K562 (cell line): ENCODE measurements around the gene FBLN2. TPM values are rescaled to one million over a fixed set of nuclear protein-coding genes. Genes with fewer than 3 reads are reported as not detected.

Source experiments
- ATAC-seq: fragments of 200-7000 bp; cut with Tn5 transposase; 3 replicates; pipeline ENCODE4 v1.9.1; 2020; ENCODE audit warnings: moderate library complexity
- BruUV-seq: library from RNA; stranded (reverse); fragments of 400-500 nt; replicated peaks from 2 replicates; lab custom pipeline; 2021; lab: Mats Ljungman, UMichigan
- CTCF ChIA-PET: fragments of 300-600 bp; formaldehyde crosslinking; extraction: SDS; loops from one replicate; lab custom pipeline; 2021; ENCODE audit warnings: low intra/inter-chr PET ratio; lab: Yijun Ruan, JAX
- POLR2A ChIA-PET: fragments of 300-600, 350-650 bp; sonication (Branson Sonifier 250); formaldehyde crosslinking; extraction: SDS; loops from one replicate; lab custom pipeline; 2021; ENCODE audit warnings: antibody characterized with exemption, inconsistent platforms; lab: Yijun Ruan, JAX
- DNase-seq, 4 experiments: peaks; one replicate each; pipeline versions ENCODE4 v3.0.0 to v3.0.0-alpha.2; 2011 to 2018; ENCODE audit warnings: low spot score in 3 of 4, mixed read lengths in 3 of 4; ENCODE audit errors: extremely low read depth in 1 of 4
- FAIRE-seq: peaks from 2 replicates; lab custom pipeline; 2011; peaks lifted over from hg19 to GRCh38; lab: Jason Lieb, UNC
- H2AFZ ChIP-seq: 2 replicates; pipeline ENCODE4 v1.6.0; 2011; ENCODE audit warnings: low read depth, low read length, control low read depth, inconsistent platforms
- H3K27ac ChIP-seq: fragments of 200-600 bp; 3 replicates; pipeline ENCODE4 v1.8.0; 2011; ENCODE audit warnings: low read depth, mild to moderate bottlenecking, control low read depth, inconsistent platforms, low read length, moderate library complexity, mixed read lengths; ENCODE audit errors: extremely low read depth
- H3K27me3 ChIP-seq, 2 experiments: fragments of 300-600 bp in 1 of 2; 2 replicates in 1 of 2; 3 replicates in 1 of 2; pipeline versions ENCODE4 v1.6.0 to v1.8.0; 2011; ENCODE audit warnings: inconsistent platforms in 2 of 2, low read length in 2 of 2, mild to moderate bottlenecking in 1 of 2, mixed read lengths in 1 of 2, moderate library complexity in 1 of 2; ENCODE audit not compliant: control insufficient read depth in 2 of 2, insufficient read depth in 2 of 2
- H3K36me3 ChIP-seq: fragments of 300-600 bp; 3 replicates; pipeline ENCODE4 v1.8.0; 2011; ENCODE audit warnings: mild to moderate bottlenecking, low read length, inconsistent platforms; ENCODE audit not compliant: control insufficient read depth, insufficient read depth
- H3K4me1 ChIP-seq, 2 experiments: fragments of 200-600 bp in 1 of 2; replicated peaks in 1 of 2; 2 replicates in 1 of 2; 3 replicates in 1 of 2; pipeline versions ENCODE4 v1.5.1 to v1.8.0; 2011; ENCODE audit warnings: inconsistent platforms in 2 of 2, low read length in 2 of 2, mild to moderate bottlenecking in 1 of 2, mixed read lengths in 1 of 2, moderate library complexity in 1 of 2; ENCODE audit not compliant: control insufficient read depth in 2 of 2, insufficient read depth in 2 of 2
- H3K4me2 ChIP-seq: 2 replicates; pipeline ENCODE4 v1.6.1; 2011; ENCODE audit warnings: low read length, control low read depth, inconsistent platforms, mixed read lengths; ENCODE audit not compliant: insufficient read depth
- H3K4me3 ChIP-seq: fragments of 200-600 bp; sonication (generic), shearing (Covaris generic); 2 replicates; pipeline ENCODE4 v1.5.1; 2016; ENCODE audit warnings: control low read depth, inconsistent platforms
- H3K79me2 ChIP-seq: fragments of 200-600 bp; 3 replicates; pipeline ENCODE4 v1.8.0; 2011; ENCODE audit warnings: low read length, inconsistent platforms; ENCODE audit not compliant: control insufficient read depth, insufficient read depth
- H3K9ac ChIP-seq, 2 experiments: 2 replicates each; pipeline versions ENCODE4 v1.6.0 to v1.6.1; 2011; ENCODE audit warnings: low read depth in 2 of 2, low read length in 2 of 2, control low read depth in 1 of 2, inconsistent platforms in 1 of 2, mild to moderate bottlenecking in 1 of 2, mixed read lengths in 1 of 2; ENCODE audit not compliant: insufficient read depth in 1 of 2
- H3K9me1 ChIP-seq: one replicate; pipeline ENCODE4 v1.6.0; 2011; ENCODE audit warnings: inconsistent platforms, mild to moderate bottlenecking, low read length, moderate library complexity; ENCODE audit not compliant: control insufficient read depth, insufficient read depth
- H3K9me3 ChIP-seq: replicated peaks from 2 replicates; pipeline ENCODE4 v1.5.1; 2011; ENCODE audit warnings: low read depth, low read length, inconsistent platforms; ENCODE audit not compliant: control insufficient read depth, insufficient read depth
- H4K20me1 ChIP-seq: replicated peaks from 2 replicates; pipeline ENCODE4 v1.6.1; 2011; ENCODE audit warnings: low read length, inconsistent platforms, mixed read lengths; ENCODE audit not compliant: control insufficient read depth, insufficient read depth
- BCOR ChIP-seq: fragments of 450-650 bp; IDR thresholded peaks from 2 replicates; pipeline ENCODE4 v1.6.1; 2016
- C11orf30 ChIP-seq: fragments of 450-650 bp; IDR thresholded peaks from 2 replicates; pipeline ENCODE4 v1.6.1; 2016; ENCODE audit warnings: low read depth, mild to moderate bottlenecking
- CBFA2T3 ChIP-seq: fragments of 450-650 bp; IDR thresholded peaks from 2 replicates; pipeline ENCODE4 v1.6.1; 2017
- EGR1 ChIP-seq: fragments of 450-650 bp; conservative IDR thresholded peaks from 2 replicates; pipeline ENCODE4 v1.6.1; 2017; ENCODE audit warnings: mild to moderate bottlenecking
- EP400 ChIP-seq: fragments of 450-650 bp; IDR thresholded peaks from 2 replicates; pipeline ENCODE4 v1.6.1; 2017; ENCODE audit warnings: antibody characterized with exemption, mild to moderate bottlenecking, moderate library complexity
- KDM1A ChIP-seq, 2 experiments: fragments of 450-650 bp; IDR thresholded peaks; 2 replicates each; pipeline ENCODE4 v1.6.1; 2016; ENCODE audit warnings: mild to moderate bottlenecking in 2 of 2
- MAZ ChIP-seq, 2 experiments: fragments of 450-650 bp in 1 of 2; sonication (generic) in 1 of 2; formaldehyde crosslinking; IDR thresholded peaks in 1 of 2; conservative IDR thresholded peaks in 1 of 2; 2 replicates each; pipeline versions ENCODE4 v1.4.0 to v1.5.0; 2020; ENCODE audit warnings: mild to moderate bottlenecking in 1 of 2, missing genetic modification reagents in 1 of 2
- PRPF4 ChIP-seq: fragments of 200-400 bp; formaldehyde crosslinking; IDR thresholded peaks from one replicate; pipeline ENCODE4 v1.6.1; 2017; ENCODE audit warnings: low read length, low read depth, mild to moderate bottlenecking; ENCODE audit not compliant: insufficient read depth, poor library complexity, severe bottlenecking
- RBM25 ChIP-seq: fragments of 200-400 bp; formaldehyde crosslinking; IDR thresholded peaks from 2 replicates; pipeline ENCODE4 v1.6.1; 2018; ENCODE audit warnings: low read length, low read depth, moderate library complexity; ENCODE audit not compliant: severe bottlenecking
- RBM34 ChIP-seq: fragments of 200-400 bp; formaldehyde crosslinking; IDR thresholded peaks from 2 replicates; pipeline ENCODE4 v1.6.1; 2018; ENCODE audit warnings: low read length, borderline replicate concordance; ENCODE audit not compliant: insufficient read depth
- RCOR1 ChIP-seq, 2 experiments: IDR thresholded peaks; 2 replicates each; pipeline ENCODE4 v1.6.1; 2012; ENCODE audit warnings: low read depth in 2 of 2, low read length in 2 of 2, borderline replicate concordance in 1 of 2, improper control_type of control experiment in 1 of 2
- SMAD4 ChIP-seq: fragments of 250-450 bp; sonication (Bioruptor Pico); conservative IDR thresholded peaks from 2 replicates; pipeline ENCODE4 v1.8.0; 2021; ENCODE audit warnings: inconsistent platforms, mild to moderate bottlenecking, moderate library complexity
- TSC22D4 ChIP-seq: fragments of 450-650 bp; IDR thresholded peaks from 2 replicates; pipeline ENCODE4 v1.6.1; 2016; ENCODE audit warnings: missing genetic modification characterization, missing biosample characterization, control low read depth
- ZBTB8A ChIP-seq: fragments of 450-650 bp; IDR thresholded peaks from 2 replicates; pipeline ENCODE4 v1.6.1; 2018; ENCODE audit warnings: mild to moderate bottlenecking, moderate library complexity; ENCODE audit not compliant: partially characterized antibody
- ZFX ChIP-seq: sonication (generic); formaldehyde crosslinking; IDR thresholded peaks from 2 replicates; pipeline ENCODE4 v1.8.0; 2022; ENCODE audit warnings: mild to moderate bottlenecking, missing genetic modification reagents, moderate library complexity
- ZNF316 ChIP-seq: fragments of 450-650 bp; IDR thresholded peaks from 2 replicates; pipeline ENCODE4 v1.6.1; 2016
- ZNF41 ChIP-seq: fragments of 250-450 bp; sonication (Bioruptor Pico); conservative IDR thresholded peaks from 2 replicates; pipeline ENCODE4 v1.4.0; 2020; ENCODE audit warnings: mild to moderate bottlenecking
- WGBS: fragments of 100-300 bp; shearing (Covaris generic); methylation state at CpG from one replicate; pipeline ENCODE4 v1.1.6; 2016; ENCODE audit warnings: low coverage, mixed read lengths; ENCODE audit not compliant: insufficient coverage; ENCODE audit errors: missing lambda C conversion rate; 5-methylcytosine and 5-hydroxymethylcytosine counted together
- in situ Hi-C: fragments of 300-500 bp; cut with MboI; formaldehyde crosslinking; loops from 4 replicates; pipeline ENCODE4 v1.15.0; 2018; ENCODE audit warnings: inconsistent platforms, mixed read lengths
- intact Hi-C: fragments of 100-400 bp; cut with micrococcal nuclease; formaldehyde crosslinking; loops from 2 replicates; pipeline ENCODE4 v1.14.2; 2022
- polyA plus RNA-seq, 8 experiments: library from polyadenylated mRNA; depleted of rRNA in 4 of 8; stranded (reverse) in 5 of 8; unstranded in 3 of 8; fragments of >200 nt; fragmentation: Nextera tagmentation in 2 of 8; fragmentation: Illumina TruSeq in 1 of 8; extraction: Ambion mirVana in 2 of 8; extraction: Trizol in 1 of 8; gene quantifications; 2 replicates each; pipeline versions ENCODE4 v1.2.1 to v1.2.3, GENCODE V29; 2011 to 2014; ENCODE audit warnings: inconsistent platforms in 1 of 8, missing spikeins in 1 of 8
- total RNA-seq, 7 experiments: library from RNA; depleted of rRNA in 6 of 7; stranded (reverse); fragments of >200 nt in 6 of 7; fragmentation: Illumina TruSeq in 2 of 7; extraction: Trizol in 2 of 7; gene quantifications; 2 replicates each; pipeline versions ENCODE4 v1.2.1 to v1.2.3, GENCODE V29; 2011 to 2021; ENCODE audit warnings: low replicate concordance in 1 of 7
- TF ChIP-seq, protein P1 (sequence below): fragments of 250-450 bp; sonication (Bioruptor Pico); IDR thresholded peaks from 2 replicates; pipeline ENCODE4 v1.8.0; 2022; ENCODE audit warnings: moderate library complexity, mild to moderate bottlenecking, inconsistent platforms
- TF ChIP-seq, protein P2 (sequence below): sonication (generic); formaldehyde crosslinking; IDR thresholded peaks from 2 replicates; pipeline ENCODE4 v1.9.0; 2022; ENCODE audit warnings: mild to moderate bottlenecking, missing genetic modification reagents
- TF ChIP-seq, protein P3 (sequence below): sonication (generic); formaldehyde crosslinking; IDR thresholded peaks from 2 replicates; pipeline ENCODE4 v1.8.0; 2023; ENCODE audit warnings: mild to moderate bottlenecking, missing genetic modification reagents

Gene FBLN2
- total and polyA plus RNA-seq, 9 of the 15 experiments (the other 6 are each of a cell fraction or from before 2014, with no cell fraction given): 0.03 to 0.10 (median 0.04) TPM; not detected in 6

DNA sequence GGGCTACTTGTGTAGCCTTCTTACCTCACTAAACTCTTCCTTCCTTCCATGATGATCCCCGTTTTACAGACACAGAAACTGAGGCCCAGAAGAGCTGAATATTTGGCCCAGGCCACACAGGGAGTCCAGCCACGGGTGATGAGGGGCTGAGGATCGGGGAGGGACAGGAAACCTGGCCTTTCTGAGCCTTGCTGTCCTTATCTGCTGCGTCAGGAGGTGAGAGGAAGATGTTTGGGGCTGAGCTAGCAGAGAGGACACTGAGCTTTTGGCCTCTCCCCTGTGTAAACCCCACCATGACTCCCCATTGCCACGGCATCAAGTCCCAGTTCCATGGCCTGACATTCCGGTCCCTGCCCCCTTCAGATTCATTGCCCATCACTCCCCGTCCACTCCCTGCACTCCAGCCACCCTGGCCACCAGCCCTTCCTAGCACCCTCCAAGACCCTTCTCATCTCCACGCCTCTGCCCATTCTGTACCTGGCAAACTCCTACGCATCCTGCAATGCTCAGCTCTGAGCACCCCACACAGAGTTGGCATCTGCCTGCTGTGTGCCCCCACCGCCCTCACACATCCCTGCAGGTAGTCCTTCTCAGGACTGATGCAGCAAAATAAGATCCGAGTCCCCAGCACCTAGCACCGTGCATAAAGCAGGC lies 103.0 kb downstream of the FBLN2 start:
- no TSS peak for BruUV-seq
- H3K27ac ChIP-seq: peak overlapping the region; percentile 76; the same call in 2 of the 3 replicates
- DNase-seq: peak in 3 of 4 experiments; percentile 35 to 63 (median 57)
- H3K79me2 ChIP-seq: no peaks in the 10 kb centered on the region
- ChIA-PET POLR2A (interaction anchor here (0.5 to 1.2 kb wide), 6 partner anchors 9 to 225 kb away, joined by 3 to 5 read pairs (median 3); no protein-coding TSS in a partner anchor), CTCF (interaction anchor here (6.6 kb wide), 1 partner anchor 157 kb away, joined by 138 read pairs; no protein-coding TSS in a partner anchor)
- in situ Hi-C loops (loop anchor here (5.0 to 25.0 kb wide), 2 partner anchors 235 to 1260 kb away; no protein-coding TSS in a partner anchor), intact Hi-C loops (loop anchor here (10.0 kb wide), 2 partner anchors 367 to 473 kb away; partner anchors contain the start of genes CHCHD4 and TMEM43)
- peak overlapping the region; percentile 77 for H2AFZ ChIP-seq
- H3K4me2 ChIP-seq: peak overlapping the region; percentile 64
- 0 out of 3 replicates have a peak, but pooled peaks have one; percentile 3 for ATAC-seq
- peak overlapping the region; percentile 58 to 70; a peak in 2 of 4 replicates for H3K9ac ChIP-seq
- no peak for FAIRE-seq
- 49% methylated on average over 12 of the region's 12 CpGs for WGBS
- no peaks in the 10 kb centered on the region for H3K9me3 ChIP-seq
- no peaks in the 10 kb centered on the region for H3K36me3 ChIP-seq
- peaks cover 5% of the 10 kb centered on the region for H3K9me1 ChIP-seq
- H3K4me3 ChIP-seq: no peak overlapping the region
- peaks cover 5 to 28% of the 10 kb centered on the region in 2 experiments; a peak in 4 of 5 replicates for H3K27me3 ChIP-seq
- H4K20me1 ChIP-seq: peaks cover 14% of the 10 kb centered on the region; the same call in 1 of the 2 replicates
- H3K4me1 ChIP-seq: peaks cover 25 to 44% of the 10 kb centered on the region in 2 experiments; a peak in 4 of 5 replicates
- TF ChIP-seq, protein P1, sequence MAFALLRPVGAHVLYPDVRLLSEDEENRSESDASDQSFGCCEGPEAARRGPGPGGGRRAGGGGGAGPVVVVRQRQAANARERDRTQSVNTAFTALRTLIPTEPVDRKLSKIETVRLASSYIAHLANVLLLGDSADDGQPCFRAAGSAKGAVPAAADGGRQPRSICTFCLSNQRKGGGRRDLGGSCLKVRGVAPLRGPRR (CRISPR knock-in tag): no peak
- TF ChIP-seq ZFX (CRISPR knock-in tag): no peak
- no peak for TF ChIP-seq EGR1
- TF ChIP-seq, protein P2, sequence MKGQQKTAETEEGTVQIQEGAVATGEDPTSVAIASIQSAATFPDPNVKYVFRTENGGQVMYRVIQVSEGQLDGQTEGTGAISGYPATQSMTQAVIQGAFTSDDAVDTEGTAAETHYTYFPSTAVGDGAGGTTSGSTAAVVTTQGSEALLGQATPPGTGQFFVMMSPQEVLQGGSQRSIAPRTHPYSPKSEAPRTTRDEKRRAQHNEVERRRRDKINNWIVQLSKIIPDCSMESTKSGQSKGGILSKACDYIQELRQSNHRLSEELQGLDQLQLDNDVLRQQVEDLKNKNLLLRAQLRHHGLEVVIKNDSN (CRISPR knock-in tag): peak; percentile 19; the same call in 1 of the 2 replicates
- TF ChIP-seq RCOR1 (IDR thresholded peaks at IDR 0.05; ENCODE audit: borderline replicate concordance in 1 of 2, low read depth in 2 of 2, low read length in 2 of 2): peak in 1 of 2 experiments; percentile 67; a peak in 2 of 4 replicates
- TF ChIP-seq TSC22D4 (tag): 0 out of 2 replicates have a peak, but pooled peaks have one; percentile 84
- no peak for TF ChIP-seq RBM34
- TF ChIP-seq, protein P3, sequence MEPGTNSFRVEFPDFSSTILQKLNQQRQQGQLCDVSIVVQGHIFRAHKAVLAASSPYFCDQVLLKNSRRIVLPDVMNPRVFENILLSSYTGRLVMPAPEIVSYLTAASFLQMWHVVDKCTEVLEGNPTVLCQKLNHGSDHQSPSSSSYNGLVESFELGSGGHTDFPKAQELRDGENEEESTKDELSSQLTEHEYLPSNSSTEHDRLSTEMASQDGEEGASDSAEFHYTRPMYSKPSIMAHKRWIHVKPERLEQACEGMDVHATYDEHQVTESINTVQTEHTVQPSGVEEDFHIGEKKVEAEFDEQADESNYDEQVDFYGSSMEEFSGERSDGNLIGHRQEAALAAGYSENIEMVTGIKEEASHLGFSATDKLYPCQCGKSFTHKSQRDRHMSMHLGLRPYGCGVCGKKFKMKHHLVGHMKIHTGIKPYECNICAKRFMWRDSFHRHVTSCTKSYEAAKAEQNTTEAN (CRISPR knock-in tag): no peak
- no peak for TF ChIP-seq PRPF4
- peak; percentile 47 for TF ChIP-seq RBM25
- TF ChIP-seq ZNF41 (CRISPR knock-in tag): no peak
- TF ChIP-seq CBFA2T3: 0 out of 2 replicates have a peak, but pooled peaks have one; percentile 11
- peak; percentile 49; the same call in 1 of the 2 replicates for TF ChIP-seq BCOR
- peak; percentile 60 for TF ChIP-seq ZNF316
- no peak for TF ChIP-seq EP400
- TF ChIP-seq KDM1A (IDR thresholded peaks at IDR 0.05): 0 out of 4 replicates have a peak, but pooled peaks of 1 of the 2 experiments have one; percentile 15
- TF ChIP-seq SMAD4 (CRISPR knock-in tag): 0 out of 2 replicates have a peak, but pooled peaks have one; percentile 27
- no peak for TF ChIP-seq ZBTB8A
- peak; percentile 55 for TF ChIP-seq C11orf30
- TF ChIP-seq MAZ (CRISPR knock-in tag; conservative IDR thresholded peaks at IDR 0.05 in 1 of 2, IDR thresholded peaks at IDR 0.05 in 1 of 2): no peak
